Effector memory CD4-positive, alpha-beta T cell (primary cell): Measurements from ENCODE around the gene CHDH.

Experiments
- DNase-seq, 3 donors: peaks; one replicate each; pipeline ENCODE4 v3.0.0-alpha.2; 2020
- H3K27ac ChIP-seq: 2 replicates; pipeline ENCODE4 v1.7.0; 2013; ENCODE audit warnings: mild to moderate bottlenecking, low read length, moderate library complexity; ENCODE audit not compliant: insufficient read depth, poor library complexity, severe bottlenecking
- H3K27me3 ChIP-seq: replicated peaks from 2 replicates; pipeline ENCODE4 v1.7.0; 2013; ENCODE audit warnings: mild to moderate bottlenecking, low read length; ENCODE audit not compliant: insufficient read depth, control insufficient read depth, poor library complexity, severe bottlenecking
- H3K36me3 ChIP-seq: 2 replicates; pipeline ENCODE4 v1.7.0; 2013; ENCODE audit warnings: mild to moderate bottlenecking, low read length, moderate library complexity; ENCODE audit not compliant: control insufficient read depth, insufficient read depth
- H3K4me1 ChIP-seq: 2 replicates; pipeline ENCODE4 v1.7.0; 2013; ENCODE audit warnings: low read length, mild to moderate bottlenecking; ENCODE audit not compliant: control insufficient read depth, insufficient read depth, poor library complexity, severe bottlenecking
- H3K4me3 ChIP-seq: 2 replicates; pipeline ENCODE4 v1.7.0; 2013; ENCODE audit warnings: low read length, low read depth, mild to moderate bottlenecking; ENCODE audit not compliant: insufficient read depth, poor library complexity, severe bottlenecking
- H3K9me3 ChIP-seq: 2 replicates; pipeline ENCODE4 v1.7.0; 2013; ENCODE audit warnings: mild to moderate bottlenecking, low read length, moderate library complexity; ENCODE audit not compliant: control insufficient read depth

CHDH gene

DNA sequence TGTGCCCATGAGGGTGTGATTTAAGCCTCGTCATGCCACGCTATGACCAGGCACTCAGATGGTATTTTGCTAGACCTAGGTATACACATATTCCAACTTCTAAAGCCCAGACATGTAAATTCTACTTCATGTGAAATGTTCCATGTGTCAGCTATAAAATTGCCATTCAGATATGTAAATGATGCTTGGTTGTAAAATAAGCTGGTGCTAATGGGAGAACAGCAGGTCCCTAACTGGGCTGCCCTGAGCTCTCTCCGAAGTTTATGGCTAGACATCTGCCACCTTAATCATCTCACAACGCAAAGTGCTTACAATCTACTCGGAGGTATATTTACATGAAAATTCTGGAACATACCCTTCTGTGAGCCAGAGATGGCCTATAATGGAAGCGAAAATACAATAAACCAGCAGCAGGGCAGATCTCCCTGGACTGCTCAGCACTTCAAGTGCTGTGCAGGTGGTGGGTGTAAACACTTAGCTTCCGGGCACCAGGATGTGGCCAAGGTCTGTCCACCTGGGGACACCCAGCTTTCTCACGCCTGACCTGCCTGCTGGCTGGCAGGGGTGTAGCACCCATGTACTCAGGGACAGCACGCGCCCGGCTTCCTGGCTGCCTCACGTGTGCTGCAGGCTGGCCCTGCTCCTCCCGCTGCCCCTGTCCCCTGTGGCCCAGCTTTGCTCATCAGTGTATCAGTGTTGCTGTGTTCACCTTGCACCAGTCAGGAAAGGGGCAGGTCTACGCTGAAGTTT, 82.0 kb downstream of the CHDH start:
- Histone ChIP-seq H3K27me3 (no peaks in the 10 kb centered on the region), H3K27ac (no peak overlapping the region), H3K4me1 (no peaks in the 10 kb centered on the region), H3K4me3 (no peak overlapping the region), H3K9me3 (no peaks in the 10 kb centered on the region), H3K36me3 (no peaks in the 10 kb centered on the region)
- DNase-seq: no peak

DNA sequence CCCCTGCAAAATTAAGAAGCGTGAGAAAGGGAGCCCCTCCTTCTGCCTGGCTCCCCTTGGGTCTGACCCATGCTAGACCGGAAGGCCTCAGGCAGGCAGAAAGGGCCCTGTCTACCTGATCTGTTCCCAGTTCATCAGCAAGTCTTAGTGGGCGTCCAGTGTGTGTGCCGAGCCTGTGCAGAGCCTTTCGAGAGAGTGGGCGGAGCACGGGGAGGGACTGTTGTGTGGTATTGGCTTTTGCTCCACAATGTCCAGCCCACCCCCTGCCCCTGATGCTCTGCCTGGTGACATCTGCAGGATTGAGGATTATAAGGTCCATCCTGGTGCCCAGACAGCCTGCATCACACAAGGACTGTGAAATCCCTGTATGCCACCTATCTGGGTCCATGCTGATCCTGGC, 82.9 kb downstream of the CHDH start:
- H3K36me3 ChIP-seq: no peaks in the 10 kb centered on the region
- no peaks in the 10 kb centered on the region for H3K4me1 ChIP-seq
- no peaks in the 10 kb centered on the region for H3K9me3 ChIP-seq
- H3K27ac ChIP-seq: no peak overlapping the region
- no peak overlapping the region for H3K4me3 ChIP-seq
- no peak for DNase-seq
- H3K27me3 ChIP-seq: no peaks in the 10 kb centered on the region
